Transverse colon (tissue), 4 donors: ENCODE measurements around the gene SLA2.
"Not testable (repeated sequence)": the region's sequence is repeated elsewhere in the genome, so short reads cannot be mapped to it uniquely, and the experiment has no call there.

Experiments
- EP300 ChIP-seq: sonication (generic); formaldehyde crosslinking; IDR thresholded peaks from one replicate; pipeline ENCODE4 v1.6.1; 2017; ENCODE audit warnings: antibody characterized with exemption, low read depth
- POLR2AphosphoS5 ChIP-seq, 3 donors: sonication (generic); formaldehyde crosslinking; IDR thresholded peaks; one replicate each; pipeline ENCODE4 v1.6.1; 2016; ENCODE audit warnings: antibody characterized with exemption in 3 of 3
- TF ChIP-seq, protein P1 (sequence below), 5 experiments: fragments of 200-600 bp in 3 of 5; fragments of 450-650 bp in 2 of 5; sonication (generic) in 3 of 5; IDR thresholded peaks; 1 replicate in 2 of 5; 2 replicates in 3 of 5; pipeline ENCODE4 v1.5.1; 2016 to 2017; ENCODE audit warnings: antibody characterized with exemption in 5 of 5, inconsistent platforms in 3 of 5, mild to moderate bottlenecking in 2 of 5, moderate library complexity in 1 of 5

- TF ChIP-seq EP300; POLR2AphosphoS5 (IDR thresholded peaks at IDR 0.05): not testable (repeated sequence)
- TF ChIP-seq, protein P1, sequence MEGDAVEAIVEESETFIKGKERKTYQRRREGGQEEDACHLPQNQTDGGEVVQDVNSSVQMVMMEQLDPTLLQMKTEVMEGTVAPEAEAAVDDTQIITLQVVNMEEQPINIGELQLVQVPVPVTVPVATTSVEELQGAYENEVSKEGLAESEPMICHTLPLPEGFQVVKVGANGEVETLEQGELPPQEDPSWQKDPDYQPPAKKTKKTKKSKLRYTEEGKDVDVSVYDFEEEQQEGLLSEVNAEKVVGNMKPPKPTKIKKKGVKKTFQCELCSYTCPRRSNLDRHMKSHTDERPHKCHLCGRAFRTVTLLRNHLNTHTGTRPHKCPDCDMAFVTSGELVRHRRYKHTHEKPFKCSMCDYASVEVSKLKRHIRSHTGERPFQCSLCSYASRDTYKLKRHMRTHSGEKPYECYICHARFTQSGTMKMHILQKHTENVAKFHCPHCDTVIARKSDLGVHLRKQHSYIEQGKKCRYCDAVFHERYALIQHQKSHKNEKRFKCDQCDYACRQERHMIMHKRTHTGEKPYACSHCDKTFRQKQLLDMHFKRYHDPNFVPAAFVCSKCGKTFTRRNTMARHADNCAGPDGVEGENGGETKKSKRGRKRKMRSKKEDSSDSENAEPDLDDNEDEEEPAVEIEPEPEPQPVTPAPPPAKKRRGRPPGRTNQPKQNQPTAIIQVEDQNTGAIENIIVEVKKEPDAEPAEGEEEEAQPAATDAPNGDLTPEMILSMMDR (IDR thresholded peaks at IDR 0.05): not testable (repeated sequence)
Measured at GRCh38 chr20:36638876-36639400, 7.1 kb downstream of the SLA2 start.
